ENCODE results near the gene CDH11. TPM values are rescaled to one million over a fixed set of nuclear protein-coding genes. Genes with fewer than 3 reads are reported as not detected.

Gene CDH11
- total RNA-seq, 1 experiment from 2014 or later: 5.4 TPM

DNA sequence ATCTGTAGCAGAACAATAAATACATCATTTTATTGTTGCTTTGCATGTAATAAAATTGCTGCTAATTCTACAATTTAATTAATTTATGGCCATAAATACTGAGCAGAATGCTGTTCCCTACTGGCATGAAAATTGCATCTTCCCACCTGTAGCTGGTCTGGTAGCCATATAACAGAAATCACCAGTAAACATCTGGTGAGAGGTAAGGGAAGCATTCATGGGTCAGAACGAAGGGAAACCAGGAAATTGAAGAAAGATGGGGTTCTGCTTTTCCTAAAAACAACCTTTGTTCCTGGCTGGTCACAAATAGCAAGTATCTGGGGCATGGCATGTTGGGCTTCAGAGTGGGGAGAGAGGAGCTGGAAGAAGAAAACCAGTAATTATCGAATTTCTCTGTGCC lies 128.4 kb downstream of the CDH11 start:
- no peak overlapping the region for H2BK120ac ChIP-seq (ENCODE audit: low read depth, low read length, poor library complexity, severe bottlenecking)
- TF ChIP-seq, protein P1, sequence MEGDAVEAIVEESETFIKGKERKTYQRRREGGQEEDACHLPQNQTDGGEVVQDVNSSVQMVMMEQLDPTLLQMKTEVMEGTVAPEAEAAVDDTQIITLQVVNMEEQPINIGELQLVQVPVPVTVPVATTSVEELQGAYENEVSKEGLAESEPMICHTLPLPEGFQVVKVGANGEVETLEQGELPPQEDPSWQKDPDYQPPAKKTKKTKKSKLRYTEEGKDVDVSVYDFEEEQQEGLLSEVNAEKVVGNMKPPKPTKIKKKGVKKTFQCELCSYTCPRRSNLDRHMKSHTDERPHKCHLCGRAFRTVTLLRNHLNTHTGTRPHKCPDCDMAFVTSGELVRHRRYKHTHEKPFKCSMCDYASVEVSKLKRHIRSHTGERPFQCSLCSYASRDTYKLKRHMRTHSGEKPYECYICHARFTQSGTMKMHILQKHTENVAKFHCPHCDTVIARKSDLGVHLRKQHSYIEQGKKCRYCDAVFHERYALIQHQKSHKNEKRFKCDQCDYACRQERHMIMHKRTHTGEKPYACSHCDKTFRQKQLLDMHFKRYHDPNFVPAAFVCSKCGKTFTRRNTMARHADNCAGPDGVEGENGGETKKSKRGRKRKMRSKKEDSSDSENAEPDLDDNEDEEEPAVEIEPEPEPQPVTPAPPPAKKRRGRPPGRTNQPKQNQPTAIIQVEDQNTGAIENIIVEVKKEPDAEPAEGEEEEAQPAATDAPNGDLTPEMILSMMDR (conservative IDR thresholded peaks at IDR 0.05): no peak
- H2BK20ac ChIP-seq (ENCODE audit: low read depth, low read length, poor library complexity, severe bottlenecking): no peak overlapping the region
- H3K4me2 ChIP-seq (ENCODE audit: insufficient read depth, insufficient read length, low read length): no peak overlapping the region
- H3K23ac ChIP-seq (ENCODE audit: insufficient read length, low read depth, low read length): no peak overlapping the region
- H3K36me3 Mint-ChIP-seq (ENCODE audit: insufficient read depth in 1 of 3, low read depth in 3 of 3): peaks cover 0 to 4% (median 0%) of the 10 kb centered on the region in 3 experiments; a peak in 4 of 7 replicates
- no peak overlapping the region for H3K14ac ChIP-seq (ENCODE audit: insufficient read depth, low read length)
- no peak overlapping the region for H3K27ac ChIP-seq (ENCODE audit: insufficient read length, low read depth, low read length)
- H4K8ac ChIP-seq (replicated peaks; ENCODE audit: insufficient read length, low read depth, low read length): no peak overlapping the region
- H4K5ac ChIP-seq (ENCODE audit: insufficient read length, low read depth, low read length): no peak overlapping the region
- no peak overlapping the region for H2BK5ac ChIP-seq (ENCODE audit: insufficient read length, low read length)
- no peak overlapping the region for H3K9ac ChIP-seq (ENCODE audit: extremely low read depth, insufficient read length, low read length)
- DNase-seq: no peak
- no peak overlapping the region for H2AK5ac ChIP-seq (ENCODE audit: insufficient read length, low read length)
- no peak overlapping the region for H3K56ac ChIP-seq (ENCODE audit: insufficient read length, low read depth, low read length)
- H4K91ac ChIP-seq (ENCODE audit: insufficient read length, low read depth, low read length): no peak overlapping the region
- no peak overlapping the region for H3K4me3 Mint-ChIP-seq
- H3K79me1 ChIP-seq (ENCODE audit: insufficient read depth, low read depth, low read length, poor library complexity, severe bottlenecking): no peaks in the 10 kb centered on the region
- no peak overlapping the region for H2BK12ac ChIP-seq (ENCODE audit: insufficient read length, low read depth, low read length)
- no peaks in the 10 kb centered on the region for H3K27me3 ChIP-seq (ENCODE audit: insufficient read depth, low read length)
- H3K9me3 Mint-ChIP-seq: no peaks in the 10 kb centered on the region
- H3K4me1 Mint-ChIP-seq: peaks cover 0 to 4% of the 10 kb centered on the region in 2 experiments; a peak in 2 of 4 replicates
- H2BK15ac ChIP-seq (ENCODE audit: low read depth, low read length): no peak overlapping the region
- no peak overlapping the region for H2AFZ ChIP-seq (ENCODE audit: low read length)
- H3K27ac Mint-ChIP-seq: no peak overlapping the region; a peak in 1 of 7 replicates
- H3K4me1 ChIP-seq (ENCODE audit: insufficient read depth, low read length): no peaks in the 10 kb centered on the region
- H3T11ph ChIP-seq (ENCODE audit: low read length): no peak overlapping the region
- no peaks in the 10 kb centered on the region for H3K9me3 ChIP-seq (ENCODE audit: control insufficient read depth, low read depth, low read length)
- no peak overlapping the region for H3K4ac ChIP-seq (ENCODE audit: low read depth, low read length)
- no peak overlapping the region for H3K18ac ChIP-seq (ENCODE audit: insufficient read length, low read depth, low read length)
- H3K79me2 ChIP-seq (ENCODE audit: insufficient read depth, low read length): no peaks in the 10 kb centered on the region
- no peaks in the 10 kb centered on the region; the same call in 1 of the 2 replicates for H3K27me3 Mint-ChIP-seq (ENCODE audit: low read depth)
- H4K20me1 ChIP-seq (ENCODE audit: control insufficient read depth, insufficient read depth, insufficient read length): no peaks in the 10 kb centered on the region
- no CpG with 5 or more reads among the region's 2 CpGs for WGBS (ENCODE audit: extremely low coverage, insufficient read length, low lambda C conversion rate)
- no peaks in the 10 kb centered on the region for H3K23me2 ChIP-seq (ENCODE audit: insufficient read length, low read depth, low read length, poor library complexity, severe bottlenecking)
